GM12878 (cell line): ENCODE data around the gene IL22RA2. TPM values are rescaled to one million over a fixed set of nuclear protein-coding genes. Genes with fewer than 3 reads are reported as not detected.

ENCODE experiments used
- CHD4 ChIP-seq: fragments of 200-600 bp; sonication (generic); IDR thresholded peaks from 2 replicates; pipeline ENCODE4 v1.6.1; 2016; ENCODE audit warnings: mild to moderate bottlenecking
- CUX1 ChIP-seq: IDR thresholded peaks from 2 replicates; pipeline ENCODE4 v1.6.1; 2012; ENCODE audit warnings: improper control_type of control experiment, low read depth, low read length; ENCODE audit not compliant: insufficient replicate concordance
- DPF2 ChIP-seq: fragments of 450-650 bp; IDR thresholded peaks from 2 replicates; pipeline ENCODE4 v1.6.1; 2017; ENCODE audit warnings: mild to moderate bottlenecking
- E4F1 ChIP-seq: fragments of 450-650 bp; IDR thresholded peaks from 2 replicates; pipeline ENCODE4 v1.6.1; 2018; ENCODE audit warnings: borderline replicate concordance, mild to moderate bottlenecking; ENCODE audit not compliant: partially characterized antibody
- EED ChIP-seq: sonication (generic); IDR thresholded peaks from 2 replicates; pipeline ENCODE4 v1.6.1; 2016; ENCODE audit warnings: antibody characterized with exemption, low read depth
- FOXK2 ChIP-seq: fragments of 450-650 bp; IDR thresholded peaks from 2 replicates; pipeline ENCODE4 v1.6.1; 2017; ENCODE audit warnings: mild to moderate bottlenecking, moderate library complexity
- IRF4 ChIP-seq: IDR thresholded peaks from 2 replicates; pipeline ENCODE4 v1.6.1; 2011; ENCODE audit warnings: low read depth, low read length
- JUNB ChIP-seq: IDR thresholded peaks from 2 replicates; pipeline ENCODE4 v1.6.1; 2016; ENCODE audit warnings: antibody characterized with exemption, mild to moderate bottlenecking
- MXI1 ChIP-seq: fragments of 150-350 bp; IDR thresholded peaks from 2 replicates; pipeline ENCODE4 v1.6.1; 2011; ENCODE audit warnings: low read depth, mild to moderate bottlenecking, inconsistent platforms, low read length, improper control_type of control experiment
- MYB ChIP-seq: fragments of 150-350 bp; IDR thresholded peaks from 2 replicates; pipeline ENCODE4 v1.6.1; 2014; ENCODE audit warnings: mild to moderate bottlenecking, low read depth, low read length, borderline replicate concordance
- NR2C2 ChIP-seq: IDR thresholded peaks from 2 replicates; pipeline ENCODE4 v1.6.1; 2011; ENCODE audit warnings: borderline replicate concordance, low read depth; ENCODE audit not compliant: control insufficient read depth, insufficient read length
- NRF1 ChIP-seq: conservative IDR thresholded peaks from 2 replicates; pipeline ENCODE4 v1.6.1; 2011; ENCODE audit warnings: mild to moderate bottlenecking, low read depth, low read length, improper control_type of control experiment
- PML ChIP-seq: IDR thresholded peaks from 2 replicates; pipeline ENCODE4 v1.6.1; 2012; ENCODE audit warnings: low read length, inconsistent platforms
- RAD51 ChIP-seq: fragments of 450-650 bp; IDR thresholded peaks from 2 replicates; pipeline ENCODE4 v1.6.1; 2016; ENCODE audit warnings: moderate library complexity, mild to moderate bottlenecking, inconsistent platforms
- SKIL ChIP-seq: fragments of 450-650 bp; IDR thresholded peaks from 2 replicates; pipeline ENCODE4 v1.6.1; 2017; ENCODE audit warnings: mild to moderate bottlenecking, low read depth, inconsistent platforms; ENCODE audit not compliant: poor library complexity, severe bottlenecking
- ZBTB40 ChIP-seq: fragments of 450-650 bp; IDR thresholded peaks from 2 replicates; pipeline ENCODE4 v1.6.1; 2016; ENCODE audit warnings: mild to moderate bottlenecking, moderate library complexity, borderline replicate concordance
- polyA plus RNA-seq, 11 experiments: library from polyadenylated mRNA; depleted of rRNA in 4 of 11; unstranded in 6 of 11; stranded (reverse) in 5 of 11; fragments of >200 nt; fragmentation: Nextera tagmentation in 4 of 11; fragmentation: Illumina TruSeq in 1 of 11; extraction: Ambion mirVana in 4 of 11; extraction: Trizol in 1 of 11; gene quantifications; 1 replicate in 1 of 11; 2 replicates in 10 of 11; pipeline versions ENCODE4 v1.2.1 to v1.2.3, GENCODE V29; 2011 to 2016; ENCODE audit warnings: inconsistent platforms in 2 of 11, missing spikeins in 2 of 11, low read depth in 1 of 11
- total RNA-seq, 4 experiments: library from RNA; depleted of rRNA in 3 of 4; stranded (reverse); fragments of >200 nt in 3 of 4; fragmentation: Illumina TruSeq in 1 of 4; extraction: Trizol in 1 of 4; gene quantifications; 2 replicates each; pipeline versions ENCODE4 v1.2.1 to v1.2.3, GENCODE V29; 2013 to 2021

Gene IL22RA2
- total and polyA plus RNA-seq, 10 of the 15 experiments (the other 5 are each of a cell fraction or from before 2014, with no cell fraction given) = 0.05 to 0.22 (median 0.09) TPM; not detected in 3

GRCh38 chr6:137102851-137103492 lies 70.5 kb downstream of the IL22RA2 start (continued):
- TF ChIP-seq ZBTB40 (no peak; the same call in 1 of the 2 replicates), PML (peak; percentile 96), SKIL (peak; percentile 99), CUX1 (peak; percentile 95), NR2C2 (no peak), MYB (no peak; the same call in 1 of the 2 replicates), MXI1 (no peak), IRF4 (peak; percentile 97), E4F1 (no peak), JUNB (peak; percentile 48; the same call in 1 of the 2 replicates), EED (peak; percentile 96), CHD4 (no peak), DPF2 (peak; percentile 90), FOXK2 (no peak), RAD51 (no peak; the same call in 1 of the 2 replicates), NRF1 (no peak)
